Mesothelial cell of epicardium (in vitro differentiated cells): ENCODE results near the gene FAM3B. TPM values are rescaled to one million over a fixed set of nuclear protein-coding genes. Genes with fewer than 3 reads are reported as not detected.

Source experiments
- DNase-seq, 2 experiments: peaks; one replicate each; pipeline ENCODE4 v3.0.0; 2021; ENCODE audit warnings: low spot score in 2 of 2; ENCODE audit not compliant: unreplicated experiment in 2 of 2
- H3K27ac Mint-ChIP-seq: 2 replicates; pipeline ENCODE4 v1.8.0; 2021; ENCODE audit warnings: mixed read lengths
- H3K27me3 Mint-ChIP-seq: 2 replicates; pipeline ENCODE4 v1.8.0; 2021; ENCODE audit warnings: low read depth, mixed read lengths
- H3K36me3 Mint-ChIP-seq: 2 replicates; pipeline ENCODE4 v1.8.0; 2021; ENCODE audit warnings: mixed read lengths
- H3K4me1 Mint-ChIP-seq: 2 replicates; pipeline ENCODE4 v1.8.0; 2021; ENCODE audit warnings: mixed read lengths
- H3K4me3 Mint-ChIP-seq: 2 replicates; pipeline ENCODE4 v1.8.0; 2021; ENCODE audit warnings: mild to moderate bottlenecking, moderate library complexity, mixed read lengths
- H3K9me3 Mint-ChIP-seq: 2 replicates; pipeline ENCODE4 v1.8.0; 2021; ENCODE audit warnings: mixed read lengths
- CTCF ChIP-seq: fragments of 200-600 bp; sonication (generic); IDR thresholded peaks from one replicate; pipeline ENCODE4 v1.5.0; 2021; ENCODE audit warnings: antibody characterized with exemption; ENCODE audit not compliant: unreplicated experiment
- total RNA-seq: library from RNA; stranded (reverse); gene quantifications from 3 replicates; pipeline ENCODE4 v1.2.1, GENCODE V29; 2021

FAM3B gene
- total RNA-seq, 1 donor from 2014 or later: 1.4 TPM

DNA sequence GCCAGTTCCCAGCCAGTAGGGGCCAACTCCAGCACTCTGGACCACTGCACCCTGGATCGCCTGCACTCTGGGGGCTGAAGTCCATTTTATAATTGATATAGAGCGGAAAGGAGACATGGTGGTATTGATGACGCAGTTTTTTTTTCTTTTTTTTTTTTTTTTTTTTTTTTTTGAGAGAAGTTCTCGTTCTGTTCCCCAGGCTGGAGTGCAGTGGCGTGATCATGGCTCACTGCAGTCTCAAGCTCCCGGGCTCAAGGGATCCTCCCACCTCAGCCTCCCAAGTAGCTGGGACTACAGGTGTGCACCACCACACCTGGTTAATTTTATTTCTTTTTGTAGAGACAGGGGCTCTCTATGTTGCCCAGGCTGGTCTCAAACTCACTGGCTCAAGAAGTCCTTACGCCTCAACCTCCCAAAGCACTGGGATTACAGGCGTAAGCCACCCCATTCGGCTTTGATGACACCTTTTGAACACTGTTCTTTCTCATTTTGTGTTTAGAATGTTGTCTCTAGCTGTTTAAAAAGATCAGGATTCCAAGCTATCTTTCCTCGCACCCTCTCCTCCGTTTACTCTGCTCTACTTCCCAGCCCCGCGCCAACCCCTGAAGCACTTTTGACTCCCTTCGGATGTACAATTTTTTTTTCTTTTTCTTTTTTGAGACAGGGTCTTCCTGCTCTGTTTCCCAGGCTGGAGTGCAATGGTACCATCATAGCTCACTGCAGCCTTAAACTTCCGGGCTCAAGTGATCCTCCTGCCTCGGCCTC, 46.2 kb downstream of the FAM3B start:
- peaks cover 9% of the 10 kb centered on the region for H3K27me3 Mint-ChIP-seq
- no peaks in the 10 kb centered on the region for H3K4me1 Mint-ChIP-seq
- TF ChIP-seq CTCF: no peak
- DNase-seq: peak in 1 of 2 experiments; percentile 13
- H3K4me3 Mint-ChIP-seq: no peak overlapping the region
- no peak overlapping the region for H3K27ac Mint-ChIP-seq
- no peaks in the 10 kb centered on the region for H3K36me3 Mint-ChIP-seq
- H3K9me3 Mint-ChIP-seq: no peaks in the 10 kb centered on the region

- peak in 1 of 2 experiments; percentile 26 for DNase-seq
- no peak for TF ChIP-seq CTCF
- Mint-ChIP-seq H3K4me1 (no peaks in the 10 kb centered on the region), H3K27me3 (peaks cover 13% of the 10 kb centered on the region), H3K36me3 (no peaks in the 10 kb centered on the region), H3K9me3 (no peaks in the 10 kb centered on the region), H3K4me3 (no peak overlapping the region), H3K27ac (no peak overlapping the region)
These were observed 47.0 kb downstream of the FAM3B start for GRCh38 chr21:41363370-41364270.

DNA sequence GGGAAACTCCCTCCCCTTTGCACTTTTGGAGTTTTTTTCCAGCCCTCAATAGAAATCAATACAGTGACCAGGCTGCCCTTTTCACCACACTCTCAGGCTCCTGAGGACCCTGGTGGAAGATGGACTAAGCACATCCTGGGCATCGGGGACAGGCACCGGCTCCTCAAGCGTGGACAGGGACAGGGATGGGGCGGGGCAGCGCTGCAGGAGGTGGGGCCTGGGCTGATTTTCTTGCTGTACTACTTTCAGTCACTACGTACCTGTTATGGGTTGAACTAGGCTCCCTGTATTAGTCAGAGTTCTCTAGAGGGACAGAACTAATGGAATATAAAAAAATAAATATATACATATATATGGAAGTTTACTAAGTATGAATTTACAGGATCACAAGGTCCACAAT, 47.7 kb downstream of the FAM3B start:
- peaks cover 15% of the 10 kb centered on the region for H3K27me3 Mint-ChIP-seq
- peaks cover 4% of the 10 kb centered on the region for H3K4me1 Mint-ChIP-seq
- H3K27ac Mint-ChIP-seq: no peak overlapping the region
- no peak for TF ChIP-seq CTCF
- no peak for DNase-seq
- no peak overlapping the region for H3K4me3 Mint-ChIP-seq
- H3K9me3 Mint-ChIP-seq: no peaks in the 10 kb centered on the region
- H3K36me3 Mint-ChIP-seq: no peaks in the 10 kb centered on the region

GRCh38 chr21:41365377-41366107, 48.9 kb downstream of the FAM3B start:
- peak in 1 of 2 experiments; percentile 6 for DNase-seq
- Mint-ChIP-seq H3K4me1 (peaks cover 4% of the 10 kb centered on the region), H3K36me3 (no peaks in the 10 kb centered on the region), H3K27me3 (peaks cover 15% of the 10 kb centered on the region), H3K27ac (no peak overlapping the region), H3K4me3 (no peak overlapping the region), H3K9me3 (no peaks in the 10 kb centered on the region)
- TF ChIP-seq CTCF: no peak

- TF ChIP-seq CTCF: no peak
- Mint-ChIP-seq H3K36me3 (no peaks in the 10 kb centered on the region), H3K4me1 (peaks cover 10% of the 10 kb centered on the region), H3K27me3 (peaks cover 18% of the 10 kb centered on the region), H3K27ac (no peak overlapping the region), H3K9me3 (no peaks in the 10 kb centered on the region), H3K4me3 (no peak overlapping the region)
- peak in 1 of 2 experiments; percentile 20 for DNase-seq
These were observed 50.0 kb downstream of the FAM3B start for GRCh38 chr21:41366522-41367151.
